Activated T-cell treated with anti-CD3 and anti-CD28 coated beads, Interleukin-2, amount 50 U/mL, for 48 hours (primary cell): ENCODE measurements around the gene RARB.

Experiments used
- DNase-seq, 2 experiments: peaks; one replicate each; pipeline ENCODE4 v3.0.0-alpha.2; 2020

Gene RARB

GRCh38 chr3:25556447-25556846 lies 128.4 kb downstream of the RARB start:
- no peak for DNase-seq

GRCh38 chr3:25557694-25558093 lies 129.6 kb downstream of the RARB start:
- DNase-seq = no peak

- DNase-seq = no peak
These were observed 130.1 kb downstream of the RARB start for GRCh38 chr3:25558121-25558520.

- DNase-seq = no peak
These were observed 130.7 kb downstream of the RARB start for GRCh38 chr3:25558796-25559195.

- DNase-seq = no peak
These were observed 135.5 kb downstream of the RARB start for GRCh38 chr3:25563601-25564000.

GRCh38 chr3:25564075-25564474 lies 136.0 kb downstream of the RARB start:
- DNase-seq = no peak

- DNase-seq = no peak
These were observed 137.7 kb downstream of the RARB start for GRCh38 chr3:25565807-25566206.

- no peak for DNase-seq
These were observed 138.4 kb downstream of the RARB start for GRCh38 chr3:25566358-25566920.

- no peak for DNase-seq
These were observed 139.3 kb downstream of the RARB start for GRCh38 chr3:25567388-25567787.

GRCh38 chr3:25567806-25568524 lies 139.9 kb downstream of the RARB start:
- no peak for DNase-seq

GRCh38 chr3:25568525-25569078 lies 140.5 kb downstream of the RARB start:
- DNase-seq = no peak

GRCh38 chr3:25571285-25571684 lies 143.2 kb downstream of the RARB start:
- DNase-seq = no peak

GRCh38 chr3:25572336-25572735 lies 144.3 kb downstream of the RARB start:
- no peak for DNase-seq

- DNase-seq = no peak
These were observed 144.9 kb downstream of the RARB start for GRCh38 chr3:25572919-25573385.

GRCh38 chr3:25573386-25574171 lies 145.5 kb downstream of the RARB start:
- no peak for DNase-seq

GRCh38 chr3:25574172-25574765 lies 146.2 kb downstream of the RARB start:
- no peak for DNase-seq

- DNase-seq = no peak
These were observed 146.9 kb downstream of the RARB start for GRCh38 chr3:25575001-25575400.

- DNase-seq = no peak
These were observed 148.1 kb downstream of the RARB start for GRCh38 chr3:25576146-25576545.

GRCh38 chr3:25576831-25577454 lies 148.9 kb downstream of the RARB start:
- DNase-seq = no peak

GRCh38 chr3:25578059-25578458 lies 150.0 kb downstream of the RARB start:
- no peak for DNase-seq

- DNase-seq = no peak
These were observed 152.5 kb downstream of the RARB start for GRCh38 chr3:25580534-25580933.

GRCh38 chr3:25581335-25581734 lies 153.3 kb downstream of the RARB start:
- DNase-seq = no peak

- DNase-seq = no peak
These were observed 153.8 kb downstream of the RARB start for GRCh38 chr3:25581823-25582222.
